Fibroblast of lung (primary cell): ENCODE results near the gene PTPRM. TPM values are rescaled to one million over a fixed set of nuclear protein-coding genes. Genes with fewer than 3 reads are reported as not detected.

Experiments used
- DNase-seq, 2 donors: peaks; one replicate each; pipeline versions ENCODE4 v3.0.0 to v3.0.0-alpha.2; 2010; ENCODE audit warnings: low read depth in 2 of 2
- H2AFZ ChIP-seq: 2 replicates; pipeline ENCODE4 v1.5.1; 2012; ENCODE audit warnings: low read length, control low read depth, inconsistent platforms
- H3K27ac ChIP-seq: 2 replicates; pipeline ENCODE4 v1.5.1; 2011; ENCODE audit warnings: low read length, control low read depth; ENCODE audit not compliant: insufficient read depth
- H3K27me3 ChIP-seq: 2 replicates; pipeline ENCODE4 v1.5.1; 2011; ENCODE audit warnings: mild to moderate bottlenecking, low read length; ENCODE audit not compliant: control insufficient read depth, insufficient read depth
- H3K36me3 ChIP-seq: 2 replicates; pipeline ENCODE4 v1.5.1; 2011; ENCODE audit warnings: low read length; ENCODE audit not compliant: control insufficient read depth, insufficient read depth
- H3K4me1 ChIP-seq: 2 replicates; pipeline ENCODE4 v1.5.1; 2011; ENCODE audit warnings: low read length; ENCODE audit not compliant: control insufficient read depth, insufficient read depth; ENCODE audit errors: extremely low read depth
- H3K4me2 ChIP-seq: 2 replicates; pipeline ENCODE4 v1.5.1; 2011; ENCODE audit warnings: low read length, control low read depth; ENCODE audit not compliant: insufficient read depth; ENCODE audit errors: extremely low read depth
- H3K4me3 ChIP-seq, 4 experiments: fragments of 200-600 bp in 1 of 4; sonication (generic) in 1 of 4; replicated peaks in 1 of 4; 2 replicates each; pipeline ENCODE4 v1.5.1; 2011 to 2016; ENCODE audit warnings: low read length in 4 of 4, low read depth in 3 of 4, mild to moderate bottlenecking in 3 of 4, control low read depth in 2 of 4, inconsistent platforms in 1 of 4, mixed read lengths in 1 of 4; ENCODE audit not compliant: insufficient read depth in 1 of 4; ENCODE audit errors: control extremely low read depth in 1 of 4
- H3K79me2 ChIP-seq: 2 replicates; pipeline ENCODE4 v1.5.1; 2012; ENCODE audit warnings: mild to moderate bottlenecking, low read length, inconsistent platforms; ENCODE audit not compliant: control insufficient read depth, insufficient read depth
- H3K9ac ChIP-seq: 2 replicates; pipeline ENCODE4 v1.5.1; 2011; ENCODE audit warnings: mild to moderate bottlenecking, low read length, control low read depth; ENCODE audit not compliant: insufficient read depth
- H3K9me3 ChIP-seq: 2 replicates; pipeline ENCODE4 v1.5.1; 2012; ENCODE audit warnings: low read depth, low read length; ENCODE audit not compliant: control insufficient read depth, insufficient read depth
- H4K20me1 ChIP-seq: 2 replicates; pipeline ENCODE4 v1.5.1; 2011; ENCODE audit warnings: low read length; ENCODE audit not compliant: control insufficient read depth, insufficient read depth; ENCODE audit errors: extremely low read depth
- EZH2 ChIP-seq: IDR thresholded peaks from 2 replicates; pipeline ENCODE4 v1.5.1; 2012; ENCODE audit warnings: low read length, control low read depth, mild to moderate bottlenecking; ENCODE audit errors: missing control alignments
- polyA plus RNA-seq, 2 donors: library from polyadenylated mRNA; depleted of rRNA in 1 of 2; stranded (reverse) in 1 of 2; unstranded in 1 of 2; fragments of >200 nt; gene quantifications; 2 replicates each; pipeline ENCODE4 v1.2.1, GENCODE V29; 2011 to 2012; ENCODE audit warnings: missing spikeins in 1 of 2
- total RNA-seq: library from RNA; depleted of rRNA; stranded (reverse); fragments of >200 nt; gene quantifications from 2 replicates; pipeline ENCODE4 v1.2.1, GENCODE V29; 2014
- TF ChIP-seq, protein P1 (sequence below), 2 donors: IDR thresholded peaks in 1 of 2; conservative IDR thresholded peaks in 1 of 2; 1 replicate in 1 of 2; 2 replicates in 1 of 2; pipeline ENCODE4 v1.5.1; 2011 to 2012; ENCODE audit warnings: low read length in 2 of 2, control low read depth in 1 of 2, inconsistent platforms in 1 of 2, low read depth in 1 of 2, mild to moderate bottlenecking in 1 of 2

Gene PTPRM
- total and polyA plus RNA-seq, 2 donors (not counting 1 experiment from before 2014, with no cell fraction given): 86.6 to 87.0 TPM

DNA sequence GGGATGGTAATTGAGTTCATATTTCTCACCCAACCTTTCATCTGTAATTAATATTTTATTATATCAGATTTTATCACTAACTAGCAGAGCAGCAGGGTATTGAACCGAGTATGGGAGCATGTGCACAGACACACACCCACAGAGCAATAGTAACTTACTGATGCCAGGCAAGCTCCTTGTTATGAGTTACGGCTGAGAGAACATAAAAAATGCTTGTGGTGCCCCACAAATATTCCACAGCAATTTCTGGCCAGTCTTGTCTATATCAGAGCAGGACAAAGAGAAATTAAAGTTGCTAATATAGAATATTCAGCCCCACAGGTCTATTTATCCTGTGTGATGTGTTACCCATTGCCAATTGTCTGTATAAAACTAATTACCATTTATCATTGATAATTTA, 540.3 kb downstream of the PTPRM start:
- no peak overlapping the region for H3K27ac ChIP-seq
- no peaks in the 10 kb centered on the region for H3K4me1 ChIP-seq
- H3K79me2 ChIP-seq: no peaks in the 10 kb centered on the region
- DNase-seq: peak in 1 of 2 donors; percentile 72
- no peak overlapping the region for H3K4me3 ChIP-seq
- H3K4me2 ChIP-seq: no peak overlapping the region
- H3K9me3 ChIP-seq: no peaks in the 10 kb centered on the region
- H4K20me1 ChIP-seq: no peaks in the 10 kb centered on the region
- no peaks in the 10 kb centered on the region for H3K36me3 ChIP-seq
- H3K9ac ChIP-seq: no peak overlapping the region
- TF ChIP-seq, protein P1, sequence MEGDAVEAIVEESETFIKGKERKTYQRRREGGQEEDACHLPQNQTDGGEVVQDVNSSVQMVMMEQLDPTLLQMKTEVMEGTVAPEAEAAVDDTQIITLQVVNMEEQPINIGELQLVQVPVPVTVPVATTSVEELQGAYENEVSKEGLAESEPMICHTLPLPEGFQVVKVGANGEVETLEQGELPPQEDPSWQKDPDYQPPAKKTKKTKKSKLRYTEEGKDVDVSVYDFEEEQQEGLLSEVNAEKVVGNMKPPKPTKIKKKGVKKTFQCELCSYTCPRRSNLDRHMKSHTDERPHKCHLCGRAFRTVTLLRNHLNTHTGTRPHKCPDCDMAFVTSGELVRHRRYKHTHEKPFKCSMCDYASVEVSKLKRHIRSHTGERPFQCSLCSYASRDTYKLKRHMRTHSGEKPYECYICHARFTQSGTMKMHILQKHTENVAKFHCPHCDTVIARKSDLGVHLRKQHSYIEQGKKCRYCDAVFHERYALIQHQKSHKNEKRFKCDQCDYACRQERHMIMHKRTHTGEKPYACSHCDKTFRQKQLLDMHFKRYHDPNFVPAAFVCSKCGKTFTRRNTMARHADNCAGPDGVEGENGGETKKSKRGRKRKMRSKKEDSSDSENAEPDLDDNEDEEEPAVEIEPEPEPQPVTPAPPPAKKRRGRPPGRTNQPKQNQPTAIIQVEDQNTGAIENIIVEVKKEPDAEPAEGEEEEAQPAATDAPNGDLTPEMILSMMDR (conservative IDR thresholded peaks at IDR 0.05 in 1 of 2, IDR thresholded peaks at IDR 0.05 in 1 of 2; ENCODE audit: low read depth in 1 of 2, low read length in 2 of 2): no peak
- TF ChIP-seq EZH2: no peak
- no peaks in the 10 kb centered on the region for H3K27me3 ChIP-seq
- H2AFZ ChIP-seq: no peak overlapping the region

DNA sequence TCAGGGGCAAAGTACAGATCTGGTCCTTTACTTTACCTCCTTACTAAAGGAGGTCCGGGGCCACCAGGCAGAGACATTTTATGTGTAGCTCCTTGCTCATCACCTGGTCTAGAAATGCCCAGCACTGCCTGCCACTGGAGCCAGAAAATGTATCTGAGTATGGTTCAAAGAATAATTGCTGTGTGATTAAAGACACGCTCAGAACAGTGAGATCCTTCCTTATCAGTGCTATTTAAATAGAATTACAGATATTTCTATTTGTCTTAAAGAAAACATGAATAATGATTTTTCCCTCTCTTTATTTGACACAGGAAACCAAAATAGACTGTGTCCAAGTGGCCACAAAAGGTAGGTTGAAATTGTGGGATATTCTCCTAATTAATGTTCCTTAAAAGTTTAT, 547.4 kb downstream of the PTPRM start:
- Histone ChIP-seq H3K4me1 (peaks cover 10% of the 10 kb centered on the region), H2AFZ (no peak overlapping the region), H4K20me1 (no peaks in the 10 kb centered on the region), H3K79me2 (no peaks in the 10 kb centered on the region), H3K4me3 (no peak overlapping the region), H3K9me3 (no peaks in the 10 kb centered on the region), H3K27ac (no peak overlapping the region), H3K4me2 (no peak overlapping the region), H3K27me3 (no peaks in the 10 kb centered on the region), H3K9ac (no peak overlapping the region), H3K36me3 (no peaks in the 10 kb centered on the region)
- no peak for DNase-seq
- no peak for TF ChIP-seq EZH2
- TF ChIP-seq, protein P1 (conservative IDR thresholded peaks at IDR 0.05 in 1 of 2, IDR thresholded peaks at IDR 0.05 in 1 of 2; ENCODE audit: low read depth in 1 of 2, low read length in 2 of 2): no peak

DNA sequence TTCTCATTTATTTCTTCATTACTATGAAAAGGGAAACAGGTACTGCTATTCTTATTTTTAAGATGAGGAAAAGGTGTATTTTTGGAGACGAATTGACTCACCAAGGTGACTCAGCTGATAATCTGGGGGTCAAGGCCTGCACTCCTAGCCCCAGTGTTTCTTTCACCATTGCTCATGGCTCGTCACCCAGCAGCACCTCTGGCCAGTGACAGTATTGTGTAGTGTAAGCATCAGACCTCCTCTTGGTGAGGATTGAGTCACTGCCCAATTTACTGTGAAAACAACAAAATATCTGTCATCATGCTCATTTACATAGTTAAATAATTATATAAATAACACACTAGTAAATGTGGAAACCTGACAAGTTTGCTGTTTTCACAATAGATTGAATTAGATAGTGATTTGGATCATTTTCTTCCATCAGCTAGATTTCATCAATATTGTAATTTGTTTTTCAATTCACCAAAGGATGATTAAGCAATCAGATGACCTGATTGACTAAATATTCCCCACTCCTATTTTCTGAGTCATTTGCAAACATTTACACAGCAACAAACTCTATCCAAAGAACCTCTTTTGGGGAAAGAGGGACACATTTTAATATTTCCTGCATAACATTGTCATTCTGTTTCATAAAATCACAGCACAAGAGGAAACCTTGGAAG, 549.4 kb downstream of the PTPRM start:
- H2AFZ ChIP-seq: no peak overlapping the region
- H3K4me1 ChIP-seq: peaks cover 10% of the 10 kb centered on the region
- H4K20me1 ChIP-seq: no peaks in the 10 kb centered on the region
- TF ChIP-seq, protein P1 (conservative IDR thresholded peaks at IDR 0.05 in 1 of 2, IDR thresholded peaks at IDR 0.05 in 1 of 2; ENCODE audit: low read depth in 1 of 2, low read length in 2 of 2): no peak
- no peak for TF ChIP-seq EZH2
- H3K4me3 ChIP-seq: no peak overlapping the region
- H3K36me3 ChIP-seq: no peaks in the 10 kb centered on the region
- peak overlapping the region; percentile 50 for H3K4me2 ChIP-seq
- H3K9ac ChIP-seq: no peak overlapping the region
- no peaks in the 10 kb centered on the region for H3K27me3 ChIP-seq
- peak overlapping the region; percentile 73 for H3K27ac ChIP-seq
- no peaks in the 10 kb centered on the region for H3K9me3 ChIP-seq
- peak; percentile 59 to 74 for DNase-seq
- no peaks in the 10 kb centered on the region for H3K79me2 ChIP-seq
